MCF 10A (cell line): ENCODE measurements around the gene PSMD4. TPM values are rescaled to one million over a fixed set of nuclear protein-coding genes. Genes with fewer than 3 reads are reported as not detected.

ENCODE experiments used
- BruUV-seq: library from RNA; stranded (reverse); fragments of 400-500 nt; replicated peaks from 2 replicates; lab custom pipeline; 2021; lab: Mats Ljungman, UMichigan
- CTCF ChIA-PET: fragments of 300-600 bp; sonication (Branson Sonifier 250); formaldehyde crosslinking; extraction: SDS; loops from one replicate; lab custom pipeline; 2021; ENCODE audit warnings: antibody characterized with exemption, inconsistent platforms; lab: Yijun Ruan, JAX
- POLR2A ChIA-PET: fragments of 300-600, 350-650 bp; sonication (Branson Sonifier 250); formaldehyde crosslinking; extraction: SDS; loops from one replicate; lab custom pipeline; 2020; ENCODE audit warnings: antibody characterized with exemption, inconsistent platforms; lab: Yijun Ruan, JAX
- DNase-seq: peaks from one replicate; pipeline ENCODE4 v3.0.0-alpha.2; 2018; ENCODE audit not compliant: unreplicated experiment
- H3K27ac Mint-ChIP-seq: one replicate; pipeline ENCODE4 v1.8.0; 2022; ENCODE audit warnings: mild to moderate bottlenecking, low read depth, mixed read lengths; ENCODE audit not compliant: unreplicated experiment
- H3K27me3 Mint-ChIP-seq: one replicate; pipeline ENCODE4 v1.8.0; 2022; ENCODE audit warnings: mixed read lengths; ENCODE audit not compliant: insufficient read depth, unreplicated experiment
- H3K36me3 Mint-ChIP-seq: one replicate; pipeline ENCODE4 v1.8.0; 2022; ENCODE audit warnings: mild to moderate bottlenecking, moderate library complexity, mixed read lengths; ENCODE audit not compliant: insufficient read depth, unreplicated experiment
- H3K4me1 Mint-ChIP-seq: one replicate; pipeline ENCODE4 v1.8.0; 2022; ENCODE audit warnings: mixed read lengths; ENCODE audit not compliant: insufficient read depth, unreplicated experiment
- H3K4me3 Mint-ChIP-seq: one replicate; pipeline ENCODE4 v1.8.0; 2022; ENCODE audit warnings: mild to moderate bottlenecking, moderate library complexity, mixed read lengths; ENCODE audit not compliant: unreplicated experiment
- H3K9me3 Mint-ChIP-seq: one replicate; pipeline ENCODE4 v1.8.0; 2022; ENCODE audit warnings: mixed read lengths; ENCODE audit not compliant: unreplicated experiment
- intact Hi-C: fragments of 100-400 bp; cut with micrococcal nuclease; formaldehyde crosslinking; loops from 2 replicates; pipeline ENCODE4 v1.14.1; 2022
- total RNA-seq: library from RNA; stranded (reverse); gene quantifications from 2 replicates; pipeline ENCODE4 v1.2.3, GENCODE V29; 2022
- TF ChIP-seq, protein P1 (sequence below): fragments of 200-600 bp; IDR thresholded peaks from one replicate; pipeline ENCODE4 v1.8.0; 2022; ENCODE audit warnings: antibody characterized with exemption, mild to moderate bottlenecking; ENCODE audit not compliant: unreplicated experiment

PSMD4 gene
- total RNA-seq, 1 experiment from 2014 or later: 285 TPM

DNA sequence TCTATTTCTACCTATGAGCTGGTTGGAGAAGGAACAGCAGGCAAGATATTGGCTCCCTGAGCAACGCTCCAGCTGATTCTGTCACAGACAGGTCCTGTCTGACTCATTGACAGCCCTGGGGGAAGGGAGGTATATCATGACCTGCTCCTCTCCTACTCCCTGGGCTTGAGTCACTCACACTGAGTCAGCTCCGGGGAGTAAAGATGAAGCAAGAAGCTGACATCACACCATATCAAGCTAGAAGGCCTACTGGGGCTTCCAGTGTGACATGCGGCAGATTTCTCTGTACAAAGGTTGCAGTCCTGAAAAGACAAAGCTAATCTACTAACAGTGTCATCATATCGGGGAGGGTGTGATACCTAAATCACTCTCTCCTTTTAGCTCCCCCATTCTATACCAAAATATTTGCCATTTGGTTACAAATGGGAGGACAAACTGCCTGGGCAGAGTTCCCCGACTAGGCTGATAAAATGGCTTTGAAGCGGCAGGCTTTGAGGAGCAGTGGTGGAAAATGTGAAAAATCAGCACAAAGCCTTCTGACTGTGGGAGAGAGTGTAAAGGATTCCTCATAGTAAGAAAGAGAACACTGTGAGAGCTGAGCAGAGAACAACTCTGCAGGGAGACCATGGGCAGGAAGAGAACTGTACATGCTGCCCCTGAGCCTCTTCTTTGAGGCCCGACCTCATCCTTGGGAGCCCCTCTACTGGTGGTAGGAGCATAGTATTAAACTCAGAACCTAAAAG lies 57.2 kb downstream of the PSMD4 start:
- Mint-ChIP-seq H3K36me3 (peaks cover 75% of the 10 kb centered on the region), H3K27ac (peak overlapping the region; percentile 95), H3K9me3 (no peaks in the 10 kb centered on the region), H3K4me3 (no peak overlapping the region), H3K4me1 (peaks cover 40% of the 10 kb centered on the region), H3K27me3 (no peaks in the 10 kb centered on the region)
- CTCF ChIA-PET: interaction anchor here (0.6 to 27.4 kb wide), 20 partner anchors 9 to 751 kb away, joined by 3 to 566 read pairs (median 4); partner anchors contain the start of genes PI4KB, PSMB4 and ZNF687
- peak; percentile 100 for DNase-seq
- TF ChIP-seq, protein P1, sequence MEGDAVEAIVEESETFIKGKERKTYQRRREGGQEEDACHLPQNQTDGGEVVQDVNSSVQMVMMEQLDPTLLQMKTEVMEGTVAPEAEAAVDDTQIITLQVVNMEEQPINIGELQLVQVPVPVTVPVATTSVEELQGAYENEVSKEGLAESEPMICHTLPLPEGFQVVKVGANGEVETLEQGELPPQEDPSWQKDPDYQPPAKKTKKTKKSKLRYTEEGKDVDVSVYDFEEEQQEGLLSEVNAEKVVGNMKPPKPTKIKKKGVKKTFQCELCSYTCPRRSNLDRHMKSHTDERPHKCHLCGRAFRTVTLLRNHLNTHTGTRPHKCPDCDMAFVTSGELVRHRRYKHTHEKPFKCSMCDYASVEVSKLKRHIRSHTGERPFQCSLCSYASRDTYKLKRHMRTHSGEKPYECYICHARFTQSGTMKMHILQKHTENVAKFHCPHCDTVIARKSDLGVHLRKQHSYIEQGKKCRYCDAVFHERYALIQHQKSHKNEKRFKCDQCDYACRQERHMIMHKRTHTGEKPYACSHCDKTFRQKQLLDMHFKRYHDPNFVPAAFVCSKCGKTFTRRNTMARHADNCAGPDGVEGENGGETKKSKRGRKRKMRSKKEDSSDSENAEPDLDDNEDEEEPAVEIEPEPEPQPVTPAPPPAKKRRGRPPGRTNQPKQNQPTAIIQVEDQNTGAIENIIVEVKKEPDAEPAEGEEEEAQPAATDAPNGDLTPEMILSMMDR: no peak
- POLR2A ChIA-PET: interaction anchor here (0.6 to 10.5 kb wide), 30 partner anchors 9 to 393 kb away, joined by 3 to 253 read pairs (median 4); partner anchors contain the start of genes PI4KB, PIP5K1A, PSMB4 and RFX5
- BruUV-seq: TSS peak; percentile 100
- intact Hi-C loops: loop anchor here (1.0 to 2.0 kb wide), 2 partner anchors 16 to 87 kb away; partner anchors contain the start of genes PI4KB and PSMB4

DNA sequence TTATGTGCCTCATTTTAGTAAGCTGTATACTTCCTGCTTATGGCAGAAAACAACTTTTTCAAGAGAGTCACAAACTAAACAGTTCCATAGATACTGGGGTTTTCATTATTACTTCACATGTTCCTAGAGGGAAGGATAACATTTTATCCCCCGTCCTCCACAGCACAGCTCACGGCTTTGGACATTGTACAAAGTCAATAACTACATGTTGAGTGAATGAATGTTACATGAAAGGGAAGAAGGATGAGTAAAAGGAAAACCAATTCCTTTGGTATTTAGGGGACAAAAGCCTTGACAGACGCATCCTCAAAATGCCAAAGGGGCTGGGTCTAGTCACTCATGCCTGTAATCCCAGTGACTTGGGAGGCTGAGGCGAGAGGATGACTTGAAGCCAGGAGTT lies 57.9 kb downstream of the PSMD4 start:
- ChIA-PET CTCF (interaction anchor here (0.6 to 27.4 kb wide), 11 partner anchors 12 to 752 kb away, joined by 3 to 566 read pairs (median 3); partner anchors contain the start of genes PI4KB, PSMB4 and ZNF687), POLR2A (interaction anchor here (1.0 to 10.5 kb wide), 19 partner anchors 8 to 146 kb away, joined by 3 to 253 read pairs (median 6); partner anchors contain the start of genes PI4KB, PSMB4, PSMD4 and RFX5)
- Mint-ChIP-seq H3K27me3 (no peaks in the 10 kb centered on the region), H3K27ac (peak overlapping the region; percentile 95), H3K4me3 (no peak overlapping the region), H3K9me3 (no peaks in the 10 kb centered on the region), H3K4me1 (peaks cover 40% of the 10 kb centered on the region), H3K36me3 (peaks cover 75% of the 10 kb centered on the region)
- DNase-seq: no peak
- intact Hi-C loops: no loop called here
- BruUV-seq: no TSS peak
- TF ChIP-seq, protein P1: no peak

DNA sequence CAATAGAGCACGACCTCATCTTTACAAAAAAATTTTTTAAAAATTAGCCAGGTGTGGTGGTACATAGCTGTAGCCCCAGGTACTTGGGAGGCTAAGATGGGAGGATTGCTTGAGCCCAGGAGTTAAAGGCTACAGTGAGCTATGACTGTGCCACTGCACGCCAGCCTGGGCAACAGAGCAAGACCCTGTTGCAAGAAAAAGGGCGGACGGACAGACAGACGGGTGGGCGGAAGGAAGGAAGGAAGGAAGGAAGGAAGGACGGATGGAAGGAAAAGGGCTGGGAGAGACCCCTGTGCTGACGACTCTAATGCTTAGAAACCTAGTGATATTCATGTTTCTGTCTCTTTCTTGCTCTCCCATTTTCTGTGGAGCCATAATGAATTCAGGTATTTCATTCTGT lies 58.3 kb downstream of the PSMD4 start:
- no peak for DNase-seq
- ChIA-PET POLR2A (interaction anchor here (1.0 to 10.5 kb wide), 13 partner anchors 8 to 118 kb away, joined by 3 to 253 read pairs (median 10); partner anchors contain the start of genes PI4KB, PSMB4, PSMD4 and RFX5), CTCF (interaction anchor here (0.6 to 27.4 kb wide), 8 partner anchors 12 to 578 kb away, joined by 3 to 566 read pairs (median 9); partner anchors contain the start of genes PI4KB, PSMB4 and ZNF687)
- TF ChIP-seq, protein P1: no peak
- BruUV-seq: no TSS peak
- Mint-ChIP-seq H3K36me3 (peaks cover 76% of the 10 kb centered on the region), H3K27me3 (no peaks in the 10 kb centered on the region), H3K4me3 (no peak overlapping the region), H3K4me1 (peaks cover 40% of the 10 kb centered on the region), H3K9me3 (no peaks in the 10 kb centered on the region), H3K27ac (peak overlapping the region; percentile 95)
- intact Hi-C loops: no loop called here

DNA sequence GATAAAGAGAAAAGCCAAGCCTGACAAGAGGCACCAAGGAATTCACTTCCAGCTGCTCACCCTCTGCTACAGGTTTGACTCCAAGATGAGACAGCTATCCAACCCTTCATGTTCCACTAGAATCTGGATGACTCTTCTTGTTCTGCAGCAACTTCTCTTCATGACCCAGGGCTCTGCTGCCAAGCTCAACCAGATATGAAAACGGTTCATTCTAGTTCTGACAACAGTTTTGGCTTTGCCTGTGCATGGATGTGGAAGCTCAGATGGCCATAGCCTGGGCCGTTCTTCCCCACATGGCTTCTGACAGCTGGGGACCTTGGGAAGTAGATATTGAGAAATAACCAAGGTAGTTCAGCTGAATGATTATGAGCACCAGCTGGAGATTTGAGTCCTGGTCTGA lies 59.0 kb downstream of the PSMD4 start:
- Mint-ChIP-seq H3K27ac (peak overlapping the region; percentile 49), H3K27me3 (no peaks in the 10 kb centered on the region), H3K4me1 (peaks cover 40% of the 10 kb centered on the region), H3K9me3 (no peaks in the 10 kb centered on the region), H3K36me3 (peaks cover 76% of the 10 kb centered on the region), H3K4me3 (no peak overlapping the region)
- intact Hi-C loops: no loop called here
- no TSS peak for BruUV-seq
- CTCF ChIA-PET: interaction anchor here (2.6 to 27.4 kb wide), 3 partner anchors 13 to 27 kb away, joined by 11 to 566 read pairs (median 115); partner anchors contain the start of gene PI4KB
- no peak for DNase-seq
- TF ChIP-seq, protein P1: no peak
- POLR2A ChIA-PET: interaction anchor here (0.6 to 10.5 kb wide), 11 partner anchors 13 to 307 kb away, joined by 3 to 253 read pairs (median 4); partner anchors contain the start of genes MINDY1, PI4KB, PSMB4 and PSMD4
